Epithelial cell of esophagus (primary cell): Measurements from ENCODE around the gene ZYX.
A peak's percentile ranks its signal among the peaks of the same experiment; 100 is the strongest.

Source experiments
- DNase-seq: peaks from one replicate; pipeline ENCODE4 v3.0.0; 2010; ENCODE audit warnings: low read depth
- H3K4me3 ChIP-seq: 2 replicates; pipeline ENCODE4 v1.5.1; 2011; ENCODE audit warnings: mild to moderate bottlenecking, low read length, control low read depth
- CTCF ChIP-seq: IDR thresholded peaks from 2 replicates; pipeline ENCODE4 v1.5.1; 2011; ENCODE audit warnings: low read depth, mild to moderate bottlenecking, low read length, control low read depth, inconsistent platforms; ENCODE audit not compliant: insufficient read depth; ENCODE audit errors: missing control alignments

ZYX gene

DNA sequence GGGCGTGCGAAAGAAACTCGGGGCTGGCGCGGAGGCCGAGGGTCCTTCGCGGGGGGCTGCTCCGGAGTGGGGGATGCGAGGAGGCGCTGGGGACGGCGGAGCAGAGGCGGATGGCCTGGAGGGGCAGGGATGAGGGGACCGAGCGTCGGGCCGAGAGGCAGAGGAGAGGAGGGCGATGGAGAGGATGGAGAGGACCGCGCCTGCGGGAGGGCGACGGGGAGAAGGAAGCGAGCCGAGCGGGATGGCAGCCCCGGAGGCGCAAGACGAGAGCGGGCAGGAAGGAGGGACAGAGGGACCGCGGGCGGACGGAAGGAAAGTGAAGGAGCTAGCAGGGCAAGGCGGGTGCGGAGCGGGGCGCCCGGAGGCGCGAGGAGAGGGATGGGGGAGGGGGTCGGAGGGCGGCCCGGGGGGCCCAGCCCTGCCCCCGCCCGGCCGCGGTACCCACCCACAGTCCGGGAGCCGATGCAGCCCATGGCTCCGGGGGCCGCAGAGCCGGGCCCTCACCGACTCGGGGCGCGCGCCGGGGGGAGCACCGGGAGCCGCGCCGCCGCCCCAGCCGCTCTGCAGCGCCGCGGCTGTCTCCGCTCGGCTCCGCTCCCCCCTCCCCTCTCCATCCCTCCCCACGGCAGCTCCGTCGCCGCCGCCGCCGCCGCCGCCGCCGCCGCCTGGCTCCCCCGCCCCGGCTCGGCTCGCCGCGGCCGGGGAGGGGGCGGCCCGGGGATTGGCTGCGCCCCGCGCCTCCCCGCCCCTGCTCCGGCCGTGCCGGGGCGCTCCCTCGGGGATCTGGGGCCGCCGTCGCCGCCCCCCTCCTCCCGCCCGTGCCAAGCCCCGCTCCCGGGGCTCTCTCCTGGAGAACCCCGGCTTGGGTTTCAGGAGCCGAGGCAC, 18.8 kb upstream of the ZYX start, which contains the start of gene FAM131B:
FAM131B (minus strand) TSS at position 583 of the 885 bp plus-strand sequence; CDS start at position 473, 110 bp downstream.
- peak within 1 kb of the TSS; percentile 36 for H3K4me3 ChIP-seq
- no peak for DNase-seq
- TF ChIP-seq CTCF, result no peak

DNA sequence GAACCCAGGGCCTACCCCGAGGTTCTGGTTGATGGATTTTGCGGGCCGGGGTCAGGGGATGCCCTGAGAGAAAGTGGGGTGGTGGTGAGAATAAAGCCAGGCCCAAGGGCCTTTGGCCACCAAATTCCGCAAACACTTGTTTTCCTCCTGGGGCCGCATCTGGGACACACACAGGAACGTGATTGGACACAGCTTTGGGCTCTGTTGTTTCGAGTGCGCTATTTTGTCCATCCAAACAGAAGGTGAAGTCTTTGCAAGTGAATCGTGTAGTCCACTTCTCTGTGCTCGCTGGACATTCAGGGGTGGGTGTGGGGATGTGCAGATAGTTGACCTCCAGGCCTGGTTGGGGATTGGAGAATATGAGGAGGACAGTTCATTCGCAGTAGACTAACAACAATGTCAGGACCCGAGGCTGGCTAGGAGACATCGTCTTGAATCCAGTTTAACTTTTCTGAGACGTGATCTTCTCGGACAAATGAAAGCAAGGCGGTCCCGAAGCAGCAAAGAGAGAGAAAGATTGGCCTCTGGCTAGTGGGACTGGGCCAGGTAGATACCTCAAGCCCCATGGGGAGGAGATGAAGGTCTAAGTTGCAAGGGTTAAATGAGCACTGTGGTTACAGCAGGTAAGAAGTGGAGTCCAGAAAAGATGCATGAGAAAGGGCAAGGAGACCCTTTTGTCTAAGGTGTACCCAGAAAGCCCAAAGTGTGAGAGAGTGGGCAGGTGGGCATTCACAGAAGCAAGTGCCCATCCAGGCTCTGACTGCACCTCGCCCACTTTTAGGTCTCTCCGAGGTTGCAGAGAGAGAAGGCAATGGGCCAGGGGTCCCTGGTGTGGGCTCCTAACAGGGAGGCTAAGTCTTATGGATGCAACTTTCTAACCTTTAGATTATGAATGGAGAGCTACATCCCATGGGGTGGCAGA, 17.9 kb upstream of the ZYX start:
- no peak overlapping the region for H3K4me3 ChIP-seq
- TF ChIP-seq CTCF, result no peak
- DNase-seq, result no peak

- peak; percentile 64 for DNase-seq
- no peak for TF ChIP-seq CTCF
- H3K4me3 ChIP-seq, result no peak overlapping the region
Observed at GRCh38 chr7:143367972-143368371, 13.2 kb upstream of the ZYX start.

DNA sequence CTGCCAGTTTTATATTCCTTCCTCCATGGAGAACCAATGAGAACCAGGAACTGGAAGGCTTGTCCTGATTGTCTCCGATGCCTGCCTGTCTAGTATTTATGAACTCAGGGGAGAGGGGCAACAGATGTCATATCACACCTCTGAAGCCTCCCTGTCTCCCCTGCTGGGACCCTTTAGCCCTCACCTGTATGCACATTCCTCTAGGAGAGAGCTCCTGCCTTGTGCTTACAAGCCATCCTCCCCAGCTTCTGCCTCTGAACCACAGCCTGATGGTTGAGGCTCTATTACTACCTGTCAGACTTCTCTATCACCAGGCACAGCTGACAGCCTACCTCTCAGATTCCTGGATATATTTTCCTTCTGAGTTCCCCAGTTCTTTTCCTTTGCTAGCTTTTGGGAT, 12.8 kb upstream of the ZYX start:
- no peak overlapping the region for H3K4me3 ChIP-seq
- no peak for DNase-seq
- no peak for TF ChIP-seq CTCF

DNA sequence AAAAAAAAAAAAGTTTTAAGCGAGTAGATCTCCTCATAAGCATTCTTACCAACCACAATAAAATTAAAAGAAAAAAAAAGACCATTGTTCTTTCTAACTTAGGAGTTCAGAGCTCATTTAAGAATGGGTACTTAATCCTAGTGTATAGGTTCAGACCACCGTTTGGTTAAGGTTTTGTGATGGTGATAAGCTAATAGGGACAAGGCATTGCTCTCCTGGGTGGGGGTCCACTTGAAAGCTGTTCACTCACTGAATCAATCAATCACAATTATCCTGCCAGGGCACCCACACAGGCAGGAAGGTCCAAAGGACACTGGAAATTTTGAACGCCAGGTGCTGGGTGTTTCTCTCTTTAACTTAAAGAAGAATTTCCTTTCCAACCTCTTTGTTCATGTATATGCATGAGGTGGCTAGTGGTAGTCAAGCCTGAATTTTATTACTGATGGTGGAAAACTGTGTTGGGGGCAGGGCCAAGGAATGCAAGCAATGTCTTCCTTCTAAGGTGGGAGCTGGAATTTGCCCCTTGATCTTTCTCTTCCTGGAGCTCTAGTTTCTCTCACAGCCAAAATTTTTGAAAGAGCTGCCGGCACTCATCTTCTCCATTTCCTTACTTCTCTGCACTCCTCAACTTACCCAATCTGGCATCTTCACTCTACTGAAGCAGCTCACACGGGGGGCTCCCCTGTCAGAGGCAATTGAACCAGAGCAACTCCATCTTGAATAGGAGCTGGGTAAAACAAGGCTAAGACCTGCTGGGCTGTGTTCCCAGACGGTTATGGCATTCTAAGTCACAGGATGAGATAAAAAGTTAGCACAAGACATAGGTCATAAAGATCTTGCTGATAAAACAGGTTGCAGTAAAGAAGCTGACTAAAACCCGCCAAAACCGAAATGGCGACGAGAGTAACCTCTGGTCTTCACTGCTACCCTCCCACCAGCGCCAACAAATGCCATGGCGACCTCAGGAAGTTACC, 11.2 kb upstream of the ZYX start:
- DNase-seq, result no peak
- H3K4me3 ChIP-seq, result no peak overlapping the region
- no peak for TF ChIP-seq CTCF

DNA sequence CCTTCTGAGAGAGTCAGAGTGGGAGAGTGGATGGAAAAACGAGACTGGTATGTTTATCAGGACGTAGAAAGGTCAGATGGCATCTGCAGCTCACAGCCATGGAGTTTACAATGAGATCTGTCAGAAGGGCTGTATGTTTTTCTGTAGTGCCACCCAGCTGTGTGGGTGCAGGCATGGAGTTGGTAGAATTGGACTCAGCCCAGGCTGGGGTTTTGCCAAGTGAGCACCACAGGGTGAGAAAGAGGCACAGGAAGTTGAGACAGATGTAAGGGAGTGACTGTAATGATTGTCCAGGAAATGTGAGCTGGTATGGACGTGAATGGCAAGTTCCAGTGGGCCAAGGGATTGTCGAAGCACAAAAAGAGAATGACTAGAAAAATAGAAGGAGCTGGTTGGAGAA, 9.1 kb upstream of the ZYX start:
- DNase-seq, result peak; percentile 92
- TF ChIP-seq CTCF, result peak; percentile 49
- no peak overlapping the region for H3K4me3 ChIP-seq
